CD8-positive, alpha-beta memory T cell (primary cell): ENCODE results near the gene YIF1A. TPM values are rescaled to one million over a fixed set of nuclear protein-coding genes. Genes with fewer than 3 reads are reported as not detected.
A peak's percentile ranks its signal among the peaks of the same experiment; 100 is the strongest.

Source experiments
- CTCF ChIA-PET: fragments of 350-600 bp; sonication (Branson Sonifier 250); formaldehyde crosslinking; loops from one replicate; lab custom pipeline; 2021; ENCODE audit warnings: antibody characterized with exemption; lab: Charles Lee
- POLR2A ChIA-PET: fragments of 350-600 bp; sonication (Branson Sonifier 250); formaldehyde crosslinking; loops from one replicate; lab custom pipeline; 2021; ENCODE audit warnings: antibody characterized with exemption; lab: Charles Lee
- DNase-seq, 5 donors: peaks; one replicate each; pipeline versions ENCODE4 v3.0.0 to v3.0.0-alpha.2; 2020 to 2022; ENCODE audit warnings: mixed read lengths in 1 of 5
- H3K27ac ChIP-seq: one replicate; pipeline ENCODE4 v1.7.0; 2013; ENCODE audit warnings: low read depth, mild to moderate bottlenecking, low read length, moderate library complexity
- H3K27me3 ChIP-seq: 2 replicates; pipeline ENCODE4 v1.7.0; 2013; ENCODE audit warnings: low read length, mild to moderate bottlenecking; ENCODE audit not compliant: insufficient read depth, poor library complexity, severe bottlenecking
- H3K36me3 ChIP-seq: 2 replicates; pipeline ENCODE4 v1.7.0; 2013; ENCODE audit warnings: mild to moderate bottlenecking, low read length, moderate library complexity; ENCODE audit not compliant: insufficient read depth
- H3K4me1 ChIP-seq: 2 replicates; pipeline ENCODE4 v1.7.0; 2013; ENCODE audit warnings: mild to moderate bottlenecking, low read length, moderate library complexity; ENCODE audit not compliant: insufficient read depth
- H3K4me3 ChIP-seq: 2 replicates; pipeline ENCODE4 v1.7.0; 2013; ENCODE audit warnings: mild to moderate bottlenecking, low read length
- H3K9me3 ChIP-seq: 2 replicates; pipeline ENCODE4 v1.7.0; 2013; ENCODE audit warnings: mild to moderate bottlenecking, low read length
- H3K27ac Mint-ChIP-seq, 8 donors: one replicate each; pipeline ENCODE4 v1.8.0; 2020 to 2021; ENCODE audit warnings: mixed read lengths in 8 of 8, mild to moderate bottlenecking in 6 of 8, inconsistent platforms in 3 of 8, moderate library complexity in 3 of 8
- H3K27me3 Mint-ChIP-seq, 2 donors: one replicate each; pipeline ENCODE4 v1.8.0; 2020 to 2021; ENCODE audit warnings: mixed read lengths in 2 of 2, mild to moderate bottlenecking in 1 of 2, moderate library complexity in 1 of 2
- H3K36me3 Mint-ChIP-seq, 3 donors: one replicate each; pipeline ENCODE4 v1.8.0; 2020 to 2021; ENCODE audit warnings: mixed read lengths in 3 of 3, inconsistent platforms in 1 of 3, mild to moderate bottlenecking in 1 of 3
- H3K4me1 Mint-ChIP-seq, 3 donors: one replicate each; pipeline ENCODE4 v1.8.0; 2020 to 2021; ENCODE audit warnings: mixed read lengths in 3 of 3, inconsistent platforms in 1 of 3, mild to moderate bottlenecking in 1 of 3
- H3K4me3 Mint-ChIP-seq, 7 donors: one replicate each; pipeline ENCODE4 v1.8.0; 2020 to 2021; ENCODE audit warnings: mixed read lengths in 7 of 7, mild to moderate bottlenecking in 6 of 7, moderate library complexity in 4 of 7, inconsistent platforms in 2 of 7
- H3K9me3 Mint-ChIP-seq, 5 donors: one replicate each; pipeline ENCODE4 v1.8.0; 2020 to 2022; ENCODE audit warnings: mixed read lengths in 5 of 5, mild to moderate bottlenecking in 3 of 5, moderate library complexity in 2 of 5, inconsistent platforms in 1 of 5
- polyA plus RNA-seq: library from polyadenylated mRNA; unstranded; fragments of 300-500 nt; fragmentation: Illumina TruSeq; gene quantifications from one replicate; pipeline ENCODE4 v1.2.3, GENCODE V29; 2021
- total RNA-seq, 2 experiments: library from RNA; stranded (reverse); gene quantifications; one replicate each; pipeline ENCODE4 v1.2.3, GENCODE V29; 2021

The YIF1A gene
- total and polyA plus RNA-seq, 3 experiments from 2014 or later, result 61.7 to 97.3 (median 96.5) TPM

GRCh38 chr11:66238786-66239413 lies 50.0 kb downstream of the YIF1A start:
- peaks cover 5 to 89% (median 18%) of the 10 kb centered on the region in 3 donors for H3K36me3 Mint-ChIP-seq
- H3K4me1 Mint-ChIP-seq, result no peaks in the 10 kb centered on the region
- H3K36me3 ChIP-seq, result peaks cover 55% of the 10 kb centered on the region
- H3K9me3 ChIP-seq, result no peaks in the 10 kb centered on the region
- H3K27ac ChIP-seq, result no peak overlapping the region
- peak overlapping the region in 2 of 8 donors; percentile 17 to 78 for H3K27ac Mint-ChIP-seq
- no peak overlapping the region for H3K4me3 Mint-ChIP-seq
- no peak for DNase-seq
- CTCF ChIA-PET, result interaction anchor here (0.6 to 1.8 kb wide), 4 partner anchors 12 to 74 kb away, joined by 3 to 8 read pairs (median 4); no protein-coding TSS in a partner anchor
- no peaks in the 10 kb centered on the region for H3K4me1 ChIP-seq
- H3K27me3 ChIP-seq, result no peaks in the 10 kb centered on the region
- H3K4me3 ChIP-seq, result no peak overlapping the region
- no peaks in the 10 kb centered on the region for H3K9me3 Mint-ChIP-seq
- no peaks in the 10 kb centered on the region for H3K27me3 Mint-ChIP-seq
- POLR2A ChIA-PET, result interaction anchor here (0.7 kb wide), 1 partner anchor 31 kb away, joined by 3 read pairs; no protein-coding TSS in a partner anchor

GRCh38 chr11:66237867-66238266 lies 51.1 kb downstream of the YIF1A start:
- H3K4me3 Mint-ChIP-seq, result no peak overlapping the region
- CTCF ChIA-PET, result interaction anchor here (1.8 kb wide), 1 partner anchor 15 kb away, joined by 8 read pairs; no protein-coding TSS in a partner anchor
- Histone ChIP-seq H3K27me3 (no peaks in the 10 kb centered on the region), H3K4me1 (no peaks in the 10 kb centered on the region), H3K4me3 (no peak overlapping the region), H3K27ac (no peak overlapping the region), H3K36me3 (peaks cover 65% of the 10 kb centered on the region), H3K9me3 (no peaks in the 10 kb centered on the region)
- H3K4me1 Mint-ChIP-seq, result no peaks in the 10 kb centered on the region
- DNase-seq, result no peak
- no peaks in the 10 kb centered on the region for H3K9me3 Mint-ChIP-seq
- peak overlapping the region in 3 of 8 donors; percentile 61 to 84 (median 68) for H3K27ac Mint-ChIP-seq
- POLR2A ChIA-PET, result no interaction called here
- H3K27me3 Mint-ChIP-seq, result no peaks in the 10 kb centered on the region
- peaks cover 5 to 92% (median 20%) of the 10 kb centered on the region in 3 donors for H3K36me3 Mint-ChIP-seq

DNA sequence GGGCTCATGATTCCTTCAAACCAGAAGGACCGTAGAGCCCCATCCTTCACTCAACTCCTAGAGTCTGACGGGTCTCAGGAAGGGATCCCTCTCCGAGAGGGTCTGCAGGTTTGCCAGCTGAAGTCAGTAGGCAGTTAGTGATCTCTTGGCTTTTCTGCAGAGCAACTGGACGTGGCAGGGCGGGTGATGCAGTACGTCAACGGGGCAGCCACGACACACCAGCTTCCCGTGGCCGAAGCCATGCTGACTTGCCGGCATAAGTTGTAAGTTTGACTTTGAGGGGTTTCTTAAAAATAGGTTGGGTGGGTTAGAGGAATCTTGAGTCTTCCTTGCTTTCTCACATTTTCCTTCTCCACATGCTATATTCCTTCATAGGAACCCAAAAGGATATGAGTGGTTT lies 53.8 kb downstream of the YIF1A start:
- H3K4me3 Mint-ChIP-seq, result no peak overlapping the region
- no peaks in the 10 kb centered on the region for H3K27me3 Mint-ChIP-seq
- Histone ChIP-seq H3K9me3 (no peaks in the 10 kb centered on the region), H3K4me3 (no peak overlapping the region), H3K4me1 (no peaks in the 10 kb centered on the region), H3K27ac (no peak overlapping the region), H3K36me3 (peaks cover 71% of the 10 kb centered on the region), H3K27me3 (no peaks in the 10 kb centered on the region)
- peaks cover 5 to 93% (median 24%) of the 10 kb centered on the region in 3 donors for H3K36me3 Mint-ChIP-seq
- H3K9me3 Mint-ChIP-seq, result no peaks in the 10 kb centered on the region
- no peaks in the 10 kb centered on the region for H3K4me1 Mint-ChIP-seq
- POLR2A ChIA-PET, result interaction anchor here (1.3 kb wide), 1 partner anchor 54 kb away, joined by 3 read pairs; the partner anchor contains the start of gene YIF1A
- CTCF ChIA-PET, result interaction anchor here (1.4 kb wide), 1 partner anchor 23 kb away, joined by 4 read pairs; no protein-coding TSS in a partner anchor
- no peak for DNase-seq
- H3K27ac Mint-ChIP-seq, result peak overlapping the region in 4 of 8 donors; percentile 17 to 74 (median 29)

Other genes starting within 250 kb of the YIF1A start
- gene GAL3ST3, start 240.0 kb downstream of the YIF1A start, total RNA-seq, result not detected
- not detected for gene GAL3ST3, start 240.0 kb downstream of the YIF1A start, polyA plus RNA-seq
- gene SF3B2, start 236.8 kb downstream of the YIF1A start, total RNA-seq, result 100 to 1,000 TPM; 261 to 274 TPM
- 134 TPM for gene SF3B2, start 236.8 kb downstream of the YIF1A start, polyA plus RNA-seq
- 10 to 100 TPM; 73.3 to 77.4 TPM for gene PACS1, start 218.9 kb downstream of the YIF1A start, total RNA-seq
- 86.1 TPM for gene PACS1, start 218.9 kb downstream of the YIF1A start, polyA plus RNA-seq
- gene KLC2, start 31.4 kb downstream of the YIF1A start, total RNA-seq, result 10 to 100 TPM; 61.6 to 65.9 TPM
- gene KLC2, start 31.4 kb downstream of the YIF1A start, polyA plus RNA-seq, result 11.9 TPM
- 100 to 1,000 TPM; 119 to 125 TPM for gene RAB1B, start 20.5 kb downstream of the YIF1A start, total RNA-seq
- gene RAB1B, start 20.5 kb downstream of the YIF1A start, polyA plus RNA-seq, result 18.6 TPM
- gene CNIH2, start 11.0 kb downstream of the YIF1A start, total RNA-seq, result 1 to 10 TPM; 2.7 to 2.8 TPM
- not detected for gene CNIH2, start 11.0 kb downstream of the YIF1A start, polyA plus RNA-seq
- not detected for gene TMEM151A, start 2.8 kb upstream of the YIF1A start, total RNA-seq
- not detected for gene TMEM151A, start 2.8 kb upstream of the YIF1A start, polyA plus RNA-seq
- 1 to 10 TPM; 2.9 to 3.1 TPM for gene CD248, start 27.9 kb upstream of the YIF1A start, total RNA-seq
- 18.9 TPM for gene CD248, start 27.9 kb upstream of the YIF1A start, polyA plus RNA-seq
- 1 to 10 TPM; 1.5 to 1.7 TPM for gene RIN1, start 47.3 kb upstream of the YIF1A start, total RNA-seq
- gene RIN1, start 47.3 kb upstream of the YIF1A start, polyA plus RNA-seq, result 2.3 TPM
- 10 to 100 TPM; 66.1 to 66.5 TPM for gene BRMS1, start 56.0 kb upstream of the YIF1A start, total RNA-seq
- gene BRMS1, start 56.0 kb upstream of the YIF1A start, polyA plus RNA-seq, result 76.4 TPM
- 10 to 100 TPM; 11.1 to 13.0 TPM for gene B4GAT1, start 58.5 kb upstream of the YIF1A start, total RNA-seq
- gene B4GAT1, start 58.5 kb upstream of the YIF1A start, polyA plus RNA-seq, result 13.3 TPM
- gene SLC29A2, start 82.6 kb upstream of the YIF1A start, total RNA-seq, result 1 to 10 TPM; 7.9 to 8.5 TPM
- 1.9 TPM for gene SLC29A2, start 82.6 kb upstream of the YIF1A start, polyA plus RNA-seq
- not detected for gene NPAS4, start 131.9 kb upstream of the YIF1A start, total RNA-seq
- gene NPAS4, start 131.9 kb upstream of the YIF1A start, polyA plus RNA-seq, result not detected
- 100 to 1,000 TPM; 148 to 152 TPM for gene MRPL11, start 149.7 kb upstream of the YIF1A start, total RNA-seq
- 86.9 TPM for gene MRPL11, start 149.7 kb upstream of the YIF1A start, polyA plus RNA-seq
- 1 to 10 TPM; 5.3 to 6.6 TPM for gene PELI3, start 177.8 kb upstream of the YIF1A start, total RNA-seq
- 7.0 TPM for gene PELI3, start 177.8 kb upstream of the YIF1A start, polyA plus RNA-seq
- gene DPP3, start 191.3 kb upstream of the YIF1A start, total RNA-seq, result 10 to 100 TPM; 67.7 to 80.1 TPM
- gene DPP3, start 191.3 kb upstream of the YIF1A start, polyA plus RNA-seq, result 32.5 TPM
- 10 to 100 TPM; 17.7 to 21.2 TPM for gene BBS1, start 221.5 kb upstream of the YIF1A start, total RNA-seq
- gene BBS1, start 221.5 kb upstream of the YIF1A start, polyA plus RNA-seq, result 15.6 TPM